Middle frontal gyrus (tissue), 1 donor: ENCODE data around the gene GSK3A.

Source experiments
- DNase-seq: peaks from one replicate; pipeline ENCODE4 v3.0.0-alpha.2; 2015; ENCODE audit warnings: low spot score; ENCODE audit errors: extremely low spot score

GSK3A gene

DNA sequence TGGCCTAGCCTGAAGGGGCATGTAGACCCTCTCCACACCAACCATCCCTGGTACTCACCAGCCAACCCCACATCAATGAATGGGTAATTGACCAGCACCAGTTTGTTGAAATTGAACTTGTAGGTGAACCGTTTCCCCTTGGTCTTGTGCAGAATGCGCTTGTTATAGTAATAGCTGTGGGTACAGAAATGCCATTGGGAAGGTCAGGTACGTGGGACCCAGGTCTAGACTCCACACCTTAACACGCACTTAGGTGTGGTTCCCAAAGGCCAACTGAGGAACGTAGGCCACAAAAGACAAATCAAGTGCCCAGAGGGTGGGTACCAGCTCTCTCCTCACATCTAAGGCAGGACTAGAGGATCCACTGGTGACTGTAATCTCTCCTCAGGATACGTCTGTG is 7.4 kb upstream of the GSK3A start:
- DNase-seq, result no peak

DNA sequence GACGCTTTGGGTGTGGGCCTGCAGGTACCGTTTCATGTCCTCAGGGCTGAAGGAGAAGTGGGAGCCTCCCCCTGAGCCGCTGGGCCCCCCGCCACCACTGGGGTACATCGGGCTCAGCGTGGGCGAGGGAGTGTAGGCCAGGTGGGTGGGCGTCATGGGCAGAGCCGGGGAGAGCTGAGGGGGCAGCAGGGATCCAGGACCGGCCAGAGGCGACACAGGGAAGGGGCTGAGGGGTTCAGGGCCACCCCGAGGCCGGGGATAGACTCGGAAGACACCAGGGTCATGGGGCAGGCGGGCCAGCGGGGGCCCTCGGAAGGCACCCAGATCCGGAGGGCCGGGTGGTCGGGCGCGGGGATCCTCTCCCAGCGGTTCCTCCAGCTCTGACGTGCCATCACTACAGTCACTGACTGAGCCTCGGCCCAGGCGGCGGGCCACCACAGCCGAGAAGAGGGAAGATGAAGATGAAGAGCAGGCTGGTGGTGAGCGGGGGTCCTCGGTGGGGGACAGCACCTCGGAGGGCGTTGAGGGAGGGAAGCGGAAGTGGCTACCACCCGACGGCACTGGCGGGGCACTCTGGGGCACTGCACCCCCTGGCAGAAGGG is 6.8 kb upstream of the GSK3A start:
- DNase-seq, result no peak

DNA sequence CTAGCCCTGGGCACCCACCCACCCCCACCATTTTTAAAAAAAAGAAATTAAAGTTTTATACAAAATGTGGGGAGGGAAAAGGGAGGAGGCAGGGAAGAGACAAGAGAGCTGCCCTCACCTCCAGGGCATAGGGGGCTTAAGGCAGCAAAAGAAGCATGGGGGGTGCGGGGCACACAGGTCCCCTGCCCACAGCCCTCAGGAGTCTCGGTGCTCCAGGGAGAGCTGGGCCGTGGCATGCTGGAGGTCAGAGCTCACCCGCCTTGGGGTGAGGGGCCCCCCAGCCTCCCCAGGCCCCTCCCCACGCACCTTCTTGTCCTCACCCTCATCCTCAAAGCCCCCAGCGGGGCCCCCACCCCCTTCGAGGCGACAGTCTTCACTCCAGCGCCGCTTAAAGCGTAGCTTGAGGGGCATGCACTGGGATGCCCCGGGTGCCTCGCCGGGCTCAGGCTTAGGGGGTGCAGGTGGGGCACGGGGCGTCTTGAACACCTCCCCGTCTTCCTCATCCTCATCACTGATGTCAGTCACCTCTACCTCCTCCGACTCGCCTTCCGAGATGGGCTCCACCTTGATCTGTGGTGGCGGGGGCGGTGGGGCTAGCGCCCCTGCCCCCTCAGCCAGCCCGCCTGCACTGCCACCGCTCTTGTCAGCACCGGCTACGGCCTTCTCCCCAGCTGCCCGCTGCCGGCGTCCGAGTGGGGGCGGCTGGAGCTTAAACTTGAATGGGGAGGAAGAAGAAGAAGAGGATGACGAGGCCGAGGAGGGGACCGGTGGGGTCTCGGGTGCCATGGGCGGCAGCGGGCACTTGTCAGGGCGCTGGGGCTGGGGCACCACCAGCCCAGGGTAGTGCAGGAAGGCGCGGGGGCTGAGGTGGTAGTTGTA is 6.1 kb upstream of the GSK3A start:
- no peak for DNase-seq

DNA sequence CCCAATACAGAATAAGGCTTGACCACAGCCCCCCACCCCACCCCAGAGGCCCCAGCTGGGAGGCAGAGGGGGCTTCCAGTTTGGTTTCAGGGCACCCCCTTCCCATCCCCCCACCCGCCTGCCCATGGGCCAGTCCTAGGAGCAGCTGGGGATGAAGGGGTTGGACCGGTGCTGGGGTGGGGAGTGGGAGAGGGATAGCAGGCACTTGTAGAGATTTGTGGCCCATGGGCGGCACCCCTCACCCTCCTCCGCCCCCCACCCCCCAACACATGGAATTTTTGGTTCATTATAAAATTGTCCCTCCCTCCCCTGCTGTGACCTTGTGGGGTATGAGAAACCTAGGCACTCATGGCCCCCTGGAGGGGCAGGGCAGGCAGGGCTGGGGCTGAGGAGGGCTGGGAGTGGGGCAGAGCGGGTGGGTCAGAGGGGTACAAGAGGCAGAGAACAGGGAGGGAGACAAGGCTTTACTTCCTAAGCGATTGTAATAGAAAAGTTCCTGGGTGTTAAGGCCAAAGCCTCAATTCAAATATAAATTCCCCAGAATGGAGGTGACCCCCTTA is 5.3 kb upstream of the GSK3A start:
- no peak for DNase-seq

GRCh38 chr19:42246922-42247639 is 4.7 kb upstream of the GSK3A start:
- DNase-seq, result no peak

- DNase-seq, result peak; percentile 44
Measured at GRCh38 chr19:42246143-42246921, 3.9 kb upstream of the GSK3A start.

- no peak for DNase-seq
Measured at GRCh38 chr19:42245231-42245630, 2.8 kb upstream of the GSK3A start.

DNA sequence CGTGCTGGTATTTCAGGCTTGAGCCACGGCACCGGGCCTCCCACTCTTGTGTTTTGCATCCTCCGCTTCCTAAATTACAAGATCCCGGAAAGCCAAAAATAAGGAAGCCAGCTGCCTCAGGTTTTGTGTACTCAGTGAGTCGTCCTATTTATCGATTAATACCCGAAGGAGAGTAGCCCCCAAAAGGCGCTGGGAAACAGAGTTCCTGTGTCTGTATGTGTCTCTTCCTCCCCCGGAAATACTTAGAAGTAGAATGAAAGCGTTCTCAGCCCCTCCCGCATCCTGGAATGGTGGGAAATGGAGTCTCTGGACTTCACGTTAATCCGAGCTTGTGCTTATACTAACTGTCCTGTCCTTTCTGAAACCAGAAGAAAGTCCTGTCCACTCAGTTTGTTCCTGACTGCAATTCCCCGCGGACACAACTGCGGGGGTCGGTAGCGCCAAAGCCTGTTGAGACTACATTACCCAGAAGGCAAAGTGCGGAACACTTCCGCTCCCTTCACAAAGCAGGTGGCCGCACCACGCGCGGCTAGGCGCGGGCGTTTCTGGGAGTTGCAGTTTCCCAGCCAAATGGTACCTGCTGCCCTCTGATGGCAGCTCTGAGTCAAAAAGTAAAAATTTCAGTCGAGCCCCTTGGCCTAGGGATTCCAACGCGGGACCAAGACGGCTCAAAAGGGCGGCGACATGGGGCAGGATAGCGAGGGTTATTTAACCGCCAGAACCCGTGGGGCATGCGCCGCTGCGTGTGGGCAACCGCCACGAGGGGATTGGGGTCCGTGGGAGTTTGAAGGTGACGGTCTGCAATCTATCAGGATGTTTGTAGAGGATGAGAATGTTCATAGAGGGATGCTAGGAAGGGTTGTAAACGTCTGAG is 2.2 kb upstream of the GSK3A start:
- DNase-seq, result peak; percentile 90

DNA sequence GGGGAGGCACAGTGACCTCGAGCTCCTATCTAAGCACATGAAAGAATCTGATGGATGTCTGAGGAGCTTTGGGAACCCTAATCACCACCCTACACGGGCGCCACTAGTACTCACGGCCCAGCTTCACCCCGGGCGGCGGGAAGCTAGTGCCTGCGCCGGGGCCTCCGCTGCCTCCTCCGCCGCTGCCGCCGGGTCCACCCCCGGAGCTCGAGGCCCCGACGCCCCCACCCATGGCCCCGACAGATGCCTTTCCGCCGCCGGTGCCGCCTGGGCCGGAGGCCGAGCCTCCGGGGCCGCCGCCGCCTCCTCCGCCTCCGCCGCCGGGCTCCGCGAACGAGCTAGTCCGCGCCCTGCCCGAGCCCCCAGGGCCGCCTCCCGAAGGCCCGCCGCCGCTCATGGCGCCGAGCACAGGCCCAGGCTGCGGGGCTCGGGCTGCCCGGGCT is 312 bp downstream of the GSK3A start:
- no peak for DNase-seq

DNA sequence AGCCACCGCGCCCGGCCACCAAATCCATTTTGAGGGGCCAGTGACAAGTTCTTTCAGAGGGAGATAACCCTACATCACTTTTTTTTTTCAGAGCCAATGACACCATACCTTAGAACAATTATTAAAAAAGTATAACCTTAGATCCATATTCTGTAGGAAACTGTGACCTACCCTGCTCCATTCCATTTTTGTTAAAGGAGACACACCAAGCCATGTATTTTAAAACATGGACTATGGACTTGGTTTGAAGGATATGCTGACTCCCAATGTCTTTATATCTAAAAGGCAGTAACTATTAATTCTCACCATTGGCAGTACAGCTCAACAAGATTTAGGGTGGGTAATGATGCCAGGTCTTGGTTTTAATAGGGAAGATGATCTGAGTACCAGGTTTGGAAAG is 1.1 kb downstream of the GSK3A start:
- DNase-seq, result no peak

GRCh38 chr19:42239544-42240220 is 2.7 kb downstream of the GSK3A start:
- no peak for DNase-seq

- DNase-seq, result no peak
Measured at GRCh38 chr19:42235181-42235580, 7.2 kb downstream of the GSK3A start.

DNA sequence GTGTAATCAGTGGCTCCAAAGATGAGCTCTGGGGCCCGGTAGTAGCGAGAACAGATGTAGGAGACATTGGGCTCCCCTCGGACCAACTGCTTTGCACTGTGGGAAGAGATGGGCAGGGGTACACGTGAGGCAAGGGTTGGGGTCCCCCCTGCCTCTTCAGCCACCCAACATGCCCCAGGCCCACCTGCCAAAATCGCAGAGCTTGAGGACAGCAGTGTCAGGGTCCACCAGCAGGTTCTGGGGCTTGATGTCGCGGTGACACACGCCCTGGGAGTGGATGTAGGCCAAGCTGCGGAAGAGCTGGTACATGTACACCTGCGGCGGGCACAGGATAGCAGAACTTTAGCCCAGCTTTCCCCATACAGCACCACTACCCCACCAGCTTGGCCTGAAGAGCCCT is 8.0 kb downstream of the GSK3A start:
- no peak for DNase-seq

GRCh38 chr19:42233678-42234292 is 8.6 kb downstream of the GSK3A start:
- DNase-seq, result no peak

DNA sequence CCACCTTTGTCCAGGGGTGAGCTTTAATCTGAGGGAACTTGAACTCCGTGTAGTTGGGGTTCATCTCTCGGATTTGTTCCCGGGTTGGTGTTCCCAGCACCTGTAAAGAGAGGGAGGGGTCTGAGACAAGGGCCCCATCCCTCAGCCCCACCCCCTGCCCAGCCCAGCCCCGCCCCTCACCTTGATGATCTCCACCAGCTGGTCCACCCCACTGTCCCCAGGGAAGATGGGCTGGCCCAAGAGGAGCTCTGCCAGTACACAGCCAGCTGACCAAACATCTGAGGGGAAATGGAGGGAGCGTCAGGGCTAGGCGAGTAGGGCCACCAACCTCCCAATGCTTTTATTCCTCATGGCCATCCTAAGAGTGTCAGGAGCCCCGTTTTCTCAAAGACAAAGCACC is 9.3 kb downstream of the GSK3A start:
- no peak for DNase-seq

- no peak for DNase-seq
Measured at GRCh38 chr19:42232435-42232834, 10.0 kb downstream of the GSK3A start.

DNA sequence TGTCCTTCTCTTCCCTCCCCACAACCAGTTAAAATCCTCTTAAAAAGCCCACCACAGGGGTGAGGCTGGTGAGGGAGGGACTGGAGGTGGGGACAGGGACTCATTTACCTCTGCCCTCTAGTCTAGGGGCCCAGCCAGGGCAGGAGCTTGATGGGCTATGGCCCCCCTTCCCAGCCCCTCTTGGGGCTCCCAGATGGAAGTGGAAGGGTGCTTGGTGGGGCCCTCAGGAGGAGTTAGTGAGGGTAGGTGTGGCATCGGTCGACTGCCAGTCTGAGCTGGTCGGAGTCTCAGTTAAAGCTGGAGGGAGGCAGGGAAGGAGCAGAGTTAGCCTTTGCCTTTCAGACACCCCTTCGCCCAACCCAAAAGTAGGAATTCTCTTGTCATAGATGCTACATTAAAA is 11.8 kb downstream of the GSK3A start:
- no peak for DNase-seq

GRCh38 chr19:42229855-42230351 is 12.5 kb downstream of the GSK3A start:
- DNase-seq, result no peak

DNA sequence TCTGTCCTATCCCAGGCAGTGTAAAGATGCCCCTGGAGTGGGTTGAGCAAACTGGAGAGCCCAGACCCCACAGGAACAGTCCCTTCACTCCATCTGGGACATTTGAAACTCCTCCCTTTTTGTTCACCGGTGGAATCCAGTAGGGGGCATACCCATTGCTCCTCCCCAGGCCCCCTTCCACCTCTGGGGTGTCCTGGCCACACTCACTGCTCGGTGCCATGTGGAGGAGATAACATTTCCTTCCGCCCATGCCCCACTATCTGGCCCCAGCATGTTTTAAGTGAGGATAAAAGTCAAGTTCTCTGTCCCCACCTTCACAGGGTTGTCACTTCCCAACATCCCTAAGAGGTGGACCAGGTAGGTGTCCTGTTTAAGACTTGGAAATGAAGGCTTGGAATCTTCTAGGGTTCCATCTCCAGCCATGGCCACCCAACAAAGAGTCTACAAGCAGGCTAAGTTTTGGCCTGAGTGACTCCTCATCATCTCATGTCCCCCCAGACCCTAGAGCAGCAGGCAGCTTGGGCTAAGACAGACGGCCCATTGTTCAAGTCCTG is 13.0 kb downstream of the GSK3A start:
- no peak for DNase-seq
